ENCODE results near the gene SETD3. TPM values are rescaled to one million over a fixed set of nuclear protein-coding genes. Genes with fewer than 3 reads are reported as not detected.

The SETD3 gene
- total RNA-seq, 4 donors from 2014 or later: 61.8 to 78.3 (median 70.1) TPM

- ATAC-seq (ENCODE audit: low FRiP score) (no peak), DNase-seq (ENCODE audit: low spot score) (no peak)
- TF ChIP-seq CTCF (IDR thresholded peaks at IDR 0.05): no peak
Measured at GRCh38 chr14:99507860-99508640, 27.4 kb upstream of the SETD3 start.

GRCh38 chr14:99506276-99506675, 25.6 kb upstream of the SETD3 start:
- no peak for TF ChIP-seq CTCF (IDR thresholded peaks at IDR 0.05)
- ATAC-seq (ENCODE audit: low FRiP score) (no peak), DNase-seq (ENCODE audit: low spot score) (no peak)

- DNase-seq (ENCODE audit: low spot score): no peak
- TF ChIP-seq CTCF (IDR thresholded peaks at IDR 0.05): no peak
- no peak for ATAC-seq (ENCODE audit: low FRiP score)
Measured at GRCh38 chr14:99505089-99505488, 24.4 kb upstream of the SETD3 start.

GRCh38 chr14:99503848-99504453, 23.3 kb upstream of the SETD3 start:
- no peak for ATAC-seq (ENCODE audit: low FRiP score)
- TF ChIP-seq CTCF (IDR thresholded peaks at IDR 0.05): no peak
- no peak for DNase-seq (ENCODE audit: low spot score)

GRCh38 chr14:99502989-99503421, 22.3 kb upstream of the SETD3 start:
- DNase-seq (ENCODE audit: low spot score) (no peak), ATAC-seq (ENCODE audit: low FRiP score) (no peak)
- TF ChIP-seq CTCF (IDR thresholded peaks at IDR 0.05): no peak

- ATAC-seq (ENCODE audit: low FRiP score): no peak
- TF ChIP-seq CTCF (IDR thresholded peaks at IDR 0.05): no peak
- DNase-seq (ENCODE audit: low spot score): no peak
Measured at GRCh38 chr14:99497894-99498293, 17.2 kb upstream of the SETD3 start.

GRCh38 chr14:99497341-99497740, 16.7 kb upstream of the SETD3 start:
- no peak for DNase-seq (ENCODE audit: low spot score)
- TF ChIP-seq CTCF (IDR thresholded peaks at IDR 0.05): no peak

More at GRCh38 chr14:99497341-99497740, 16.7 kb upstream of the SETD3 start:
- ATAC-seq (ENCODE audit: low FRiP score): no peak
